Peyer's patch (tissue), 4 donors: ENCODE data around the gene MAP3K5.

Experiments
- POLR2A ChIP-seq, 2 donors: fragments of 450-650 bp; IDR thresholded peaks; one replicate each; pipeline ENCODE4 v1.5.1; 2017; ENCODE audit warnings: antibody characterized with exemption in 2 of 2, mild to moderate bottlenecking in 2 of 2, moderate library complexity in 2 of 2
- TF ChIP-seq, protein P1 (sequence below), 6 experiments: fragments of 450-650 bp in 4 of 6; fragments of 200-600 bp in 2 of 6; sonication (generic) in 1 of 6; IDR thresholded peaks; one replicate each; pipeline ENCODE4 v1.5.1; 2017 to 2019; ENCODE audit warnings: antibody characterized with exemption in 6 of 6, mild to moderate bottlenecking in 3 of 6, moderate library complexity in 1 of 6

DNA sequence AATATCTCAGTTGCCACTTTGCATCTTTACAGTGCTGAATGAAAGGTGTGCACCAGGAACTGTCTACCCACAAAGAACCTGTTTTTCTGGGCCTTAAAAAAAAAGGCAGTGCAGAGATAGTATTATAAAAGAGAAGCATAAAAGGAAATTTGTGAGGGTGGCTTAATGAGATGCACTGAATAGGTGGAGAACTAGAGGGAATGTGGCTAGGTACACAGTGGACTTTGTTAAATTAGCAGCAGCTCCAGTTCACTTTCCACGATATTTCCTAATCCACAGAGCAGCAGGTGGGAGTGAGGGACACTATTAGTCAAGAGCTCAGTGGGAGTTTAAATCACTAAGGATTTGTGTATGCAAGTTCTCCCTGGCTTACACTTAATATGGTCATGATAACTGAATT is 280.9 kb downstream of the MAP3K5 start:
- TF ChIP-seq, protein P1, sequence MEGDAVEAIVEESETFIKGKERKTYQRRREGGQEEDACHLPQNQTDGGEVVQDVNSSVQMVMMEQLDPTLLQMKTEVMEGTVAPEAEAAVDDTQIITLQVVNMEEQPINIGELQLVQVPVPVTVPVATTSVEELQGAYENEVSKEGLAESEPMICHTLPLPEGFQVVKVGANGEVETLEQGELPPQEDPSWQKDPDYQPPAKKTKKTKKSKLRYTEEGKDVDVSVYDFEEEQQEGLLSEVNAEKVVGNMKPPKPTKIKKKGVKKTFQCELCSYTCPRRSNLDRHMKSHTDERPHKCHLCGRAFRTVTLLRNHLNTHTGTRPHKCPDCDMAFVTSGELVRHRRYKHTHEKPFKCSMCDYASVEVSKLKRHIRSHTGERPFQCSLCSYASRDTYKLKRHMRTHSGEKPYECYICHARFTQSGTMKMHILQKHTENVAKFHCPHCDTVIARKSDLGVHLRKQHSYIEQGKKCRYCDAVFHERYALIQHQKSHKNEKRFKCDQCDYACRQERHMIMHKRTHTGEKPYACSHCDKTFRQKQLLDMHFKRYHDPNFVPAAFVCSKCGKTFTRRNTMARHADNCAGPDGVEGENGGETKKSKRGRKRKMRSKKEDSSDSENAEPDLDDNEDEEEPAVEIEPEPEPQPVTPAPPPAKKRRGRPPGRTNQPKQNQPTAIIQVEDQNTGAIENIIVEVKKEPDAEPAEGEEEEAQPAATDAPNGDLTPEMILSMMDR (IDR thresholded peaks at IDR 0.05): no peak
- no peak for TF ChIP-seq POLR2A (IDR thresholded peaks at IDR 0.05)
